HG03558 (cell line): ENCODE measurements around the gene SGPP2.
"Not testable (repeated sequence)": the region's sequence is repeated elsewhere in the genome, so short reads cannot be mapped to it uniquely, and the experiment has no call there.

Experiments used
- ATAC-seq: cut with Tn5 transposase; IDR thresholded peaks from one replicate; pipeline ENCODE4 v1.9.1; 2021; ENCODE audit warnings: moderate number of reproducible peaks; ENCODE audit not compliant: unreplicated experiment; ENCODE audit errors: extremely low read depth

Gene SGPP2

DNA sequence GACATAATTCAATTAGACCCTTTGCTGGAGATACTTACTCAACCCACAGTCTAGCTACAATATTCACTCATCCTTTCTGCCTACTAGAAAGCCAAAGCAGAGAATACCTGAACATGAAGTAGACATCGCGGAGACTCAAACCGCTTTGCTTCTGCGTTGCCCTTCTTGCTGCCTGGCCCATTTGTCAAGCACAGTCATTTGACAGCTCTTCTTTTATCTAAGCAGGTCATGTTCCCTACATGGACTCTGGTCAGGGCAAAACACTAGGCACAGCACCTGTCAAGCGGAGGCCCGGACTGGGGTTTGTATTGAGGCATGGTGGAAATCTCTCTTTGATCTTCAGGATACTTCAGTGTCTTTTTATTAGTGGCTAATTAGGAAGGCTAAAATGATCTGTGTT lies 141.9 kb downstream of the SGPP2 start:
- no peak for ATAC-seq

DNA sequence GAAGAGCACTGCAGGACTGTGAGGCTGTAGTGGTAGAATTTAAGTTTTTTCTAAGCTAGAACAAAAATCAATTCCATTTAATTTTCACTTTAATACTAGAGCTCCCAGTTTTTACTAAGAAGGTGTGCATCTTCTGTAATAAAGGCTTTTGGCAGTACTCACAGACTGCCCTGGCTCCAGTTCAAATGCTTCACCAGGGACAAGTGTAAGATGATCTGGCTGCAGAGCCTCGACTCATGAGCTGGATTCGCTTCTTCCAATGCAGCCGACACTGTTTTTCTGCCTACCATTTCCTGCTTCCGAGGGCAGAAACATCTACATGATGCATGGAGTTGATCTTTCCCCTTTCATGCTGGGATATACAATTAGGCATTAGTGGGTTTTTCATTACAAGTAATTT lies 144.5 kb downstream of the SGPP2 start:
- no peak for ATAC-seq

DNA sequence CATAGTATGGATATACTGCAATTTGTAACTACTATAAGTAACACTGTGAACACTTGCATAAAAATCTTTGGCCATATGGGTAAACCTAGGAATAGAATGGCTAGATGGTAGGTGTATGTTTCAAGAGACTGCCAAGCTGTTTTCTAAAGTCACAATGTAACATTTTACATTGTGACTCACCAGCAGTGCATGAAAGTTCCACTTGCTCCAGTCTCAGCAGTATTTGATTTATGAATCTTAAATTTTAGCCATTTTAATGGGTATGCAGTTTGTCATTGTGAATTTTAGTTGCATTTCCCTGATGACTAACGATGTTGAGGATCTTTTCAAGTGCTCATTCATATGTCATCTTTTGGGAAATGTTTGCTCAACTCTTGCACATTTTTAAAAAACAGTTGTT lies 145.5 kb downstream of the SGPP2 start:
- ATAC-seq, result no peak

DNA sequence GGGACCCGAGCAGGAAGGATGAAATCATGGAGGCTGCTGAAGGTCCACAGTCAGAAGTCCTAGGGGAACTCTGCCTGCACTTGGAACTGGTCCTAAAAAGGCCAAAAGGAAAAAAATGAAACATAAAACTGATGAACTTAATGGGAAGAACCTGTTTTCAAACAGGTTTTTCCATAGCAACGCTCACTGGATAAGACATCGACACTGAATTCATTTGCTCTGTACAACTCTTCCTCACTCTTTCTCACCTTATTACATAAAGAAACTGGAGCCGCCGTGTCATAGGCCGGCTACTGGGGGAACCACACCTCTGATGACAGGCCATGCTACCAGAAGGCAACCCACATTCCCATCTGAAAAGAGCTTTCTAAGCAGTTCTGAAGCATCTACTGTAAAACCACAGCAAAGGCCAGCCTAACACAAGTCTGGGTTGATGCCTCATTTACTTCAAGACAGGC lies 147.9 kb downstream of the SGPP2 start:
- no peak for ATAC-seq

DNA sequence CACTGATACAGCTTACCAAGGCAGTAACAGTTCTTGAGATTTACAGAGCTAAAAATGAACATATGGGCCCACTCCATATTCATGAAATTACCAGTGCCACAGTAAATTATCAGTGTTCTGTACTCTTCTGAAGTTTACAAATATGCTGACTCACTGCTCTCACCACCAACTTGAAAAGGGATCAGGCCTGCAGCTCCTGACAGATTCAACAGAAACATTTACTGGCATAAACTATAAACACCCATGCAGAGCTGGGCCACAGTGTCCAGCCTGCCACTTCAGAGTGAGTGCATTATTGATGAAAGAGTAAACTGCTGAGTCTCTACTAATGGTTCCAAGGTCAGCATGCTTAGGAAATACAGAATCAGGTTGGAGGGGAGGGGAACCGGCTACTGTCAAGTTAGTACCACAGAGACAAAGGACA lies 148.4 kb downstream of the SGPP2 start:
- no peak for ATAC-seq

GRCh38 chr2:222575618-222576017 lies 151.3 kb downstream of the SGPP2 start:
- ATAC-seq, result no peak

- no peak for ATAC-seq
Measured at GRCh38 chr2:222576171-222577081, 152.1 kb downstream of the SGPP2 start.

DNA sequence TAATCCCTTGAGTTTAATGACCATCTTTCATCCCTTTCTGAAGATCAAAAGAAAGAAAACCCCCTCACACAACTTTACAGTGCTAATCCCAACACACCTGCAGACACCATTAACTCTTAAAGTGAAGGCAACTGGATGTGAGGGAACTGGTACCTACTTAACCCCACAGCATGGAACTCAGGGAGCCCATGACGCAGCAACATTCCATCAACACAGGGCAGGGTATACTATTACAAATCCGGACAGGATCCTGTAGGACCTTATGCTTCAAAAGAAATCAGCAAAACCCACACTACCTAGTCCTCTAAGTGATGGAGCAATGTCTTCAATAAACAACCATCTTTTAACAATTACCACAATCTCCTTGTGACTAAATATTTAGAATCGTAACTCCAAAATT lies 153.0 kb downstream of the SGPP2 start:
- no peak for ATAC-seq

DNA sequence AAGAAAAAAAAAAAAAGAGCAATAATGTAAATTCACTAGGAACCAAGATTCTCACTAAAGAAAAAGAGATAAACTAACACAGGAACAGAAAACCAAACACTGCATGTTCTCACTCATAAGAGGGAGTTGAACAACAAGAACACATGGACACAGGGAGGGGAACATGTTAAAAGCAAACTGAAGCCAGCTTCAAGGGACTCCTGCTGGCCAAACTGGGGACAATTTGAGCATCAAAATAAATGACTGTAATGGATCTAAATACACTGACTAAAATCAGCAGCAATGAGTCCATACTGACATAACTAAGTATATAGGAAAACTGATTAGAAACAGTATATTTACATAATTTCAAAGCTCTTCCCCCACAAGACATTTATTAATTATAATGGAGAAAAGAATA lies 158.6 kb downstream of the SGPP2 start:
- no peak for ATAC-seq

DNA sequence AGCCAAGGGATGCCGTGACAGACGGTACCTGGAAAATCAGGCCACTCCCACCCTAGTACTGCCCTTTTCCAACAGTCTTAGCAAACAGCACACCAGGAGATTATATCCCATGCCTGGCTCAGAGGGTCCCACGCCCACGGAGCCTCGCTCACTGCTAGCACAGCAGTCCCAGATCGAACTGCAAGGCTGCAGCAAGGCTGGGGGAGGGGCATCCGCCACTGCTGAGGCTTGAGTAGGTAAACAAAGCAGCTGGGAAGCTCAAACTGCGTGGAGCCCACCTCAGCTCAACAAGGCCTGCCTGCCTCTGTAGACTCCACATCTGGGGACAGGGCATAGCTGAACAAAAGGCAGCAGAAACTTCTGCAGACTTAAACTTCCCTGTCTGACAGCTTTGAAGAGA lies 160.2 kb downstream of the SGPP2 start:
- ATAC-seq, result not testable (repeated sequence)

GRCh38 chr2:222591661-222592060 lies 167.3 kb downstream of the SGPP2 start:
- no peak for ATAC-seq

GRCh38 chr2:222592176-222592575 lies 167.8 kb downstream of the SGPP2 start:
- ATAC-seq, result no peak

DNA sequence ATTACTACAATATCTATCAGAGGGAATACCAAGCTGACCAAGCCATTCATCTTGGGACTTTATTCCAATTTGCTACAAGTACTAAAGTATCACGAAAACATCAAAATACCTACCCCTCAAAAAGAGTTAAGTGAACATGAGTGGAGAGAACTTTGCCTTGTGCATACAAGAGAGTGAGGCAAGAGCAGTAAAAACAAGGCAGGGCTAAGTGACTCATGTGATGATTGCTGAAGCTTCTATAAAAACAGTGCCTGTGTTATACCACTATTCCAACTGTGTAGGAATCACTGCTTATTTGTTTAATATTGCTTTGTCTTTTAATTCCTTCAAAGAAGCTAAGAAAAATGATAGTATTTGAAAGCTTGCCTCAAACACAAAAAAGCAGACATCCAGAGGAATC lies 170.3 kb downstream of the SGPP2 start:
- ATAC-seq, result no peak

GRCh38 chr2:222595581-222595980 lies 171.2 kb downstream of the SGPP2 start:
- no peak for ATAC-seq

- ATAC-seq, result no peak
Measured at GRCh38 chr2:222598611-222599010, 174.3 kb downstream of the SGPP2 start.

DNA sequence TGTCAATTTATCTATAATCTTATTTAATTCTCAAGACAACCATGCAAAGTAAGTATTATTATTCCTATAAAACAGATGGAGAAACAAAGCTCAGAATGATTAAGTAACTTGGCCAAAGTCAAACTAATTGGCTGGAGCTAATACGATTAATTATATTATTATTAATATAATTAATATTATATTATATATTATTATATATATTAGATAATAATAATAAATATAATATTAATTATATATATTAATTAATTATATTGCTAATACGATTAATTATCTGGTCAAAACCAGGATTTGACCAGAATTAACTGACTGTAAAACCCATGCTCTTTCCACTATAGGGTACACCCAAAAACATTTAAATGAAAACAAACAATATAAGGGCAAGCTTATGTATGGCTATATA lies 179.2 kb downstream of the SGPP2 start:
- ATAC-seq, result no peak

GRCh38 chr2:222604749-222605515 lies 180.6 kb downstream of the SGPP2 start:
- no peak for ATAC-seq

DNA sequence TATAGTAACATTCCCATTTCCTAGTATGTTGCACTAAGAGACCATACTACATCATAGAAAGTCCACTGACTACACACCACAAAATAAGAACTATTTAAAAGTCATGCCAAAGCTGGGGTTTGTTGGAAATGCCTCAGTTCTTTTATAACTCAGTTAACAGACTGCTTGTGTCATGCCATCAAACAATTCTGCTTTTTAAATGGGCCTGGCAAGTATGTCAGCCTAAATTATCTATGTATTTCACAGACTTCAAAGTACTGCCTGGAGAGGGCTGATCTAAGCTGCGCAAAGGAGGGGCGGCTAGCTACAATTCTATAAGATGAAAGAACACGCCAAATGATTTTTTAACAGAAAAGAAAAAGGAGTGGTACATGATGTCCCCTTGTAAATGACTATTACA lies 182.0 kb downstream of the SGPP2 start:
- no peak for ATAC-seq

GRCh38 chr2:222608081-222608480 lies 183.7 kb downstream of the SGPP2 start:
- ATAC-seq, result no peak

DNA sequence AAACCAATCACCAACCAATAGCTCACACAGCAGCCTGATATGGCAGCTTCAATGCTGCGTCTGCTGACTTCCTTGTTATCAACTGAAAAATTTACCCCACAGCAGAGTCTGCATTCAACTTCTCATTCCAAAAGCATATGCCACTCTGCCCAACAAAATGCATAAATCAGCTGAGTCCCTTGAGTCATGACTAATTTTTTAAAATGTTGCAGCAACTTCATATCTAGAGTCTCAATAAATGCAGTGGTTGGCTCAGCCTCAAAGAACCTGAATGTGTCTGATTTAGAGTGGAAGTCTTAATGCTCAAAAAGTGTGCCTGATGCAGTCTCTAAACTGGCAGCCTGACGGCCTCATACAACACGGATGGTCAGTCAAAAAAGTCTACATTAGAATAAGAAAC lies 185.0 kb downstream of the SGPP2 start:
- ATAC-seq, result no peak
